ENCODE measurements around the gene PAOX. TPM values are rescaled to one million over a fixed set of nuclear protein-coding genes. Genes with fewer than 3 reads are reported as not detected.

The PAOX gene
- total and polyA plus RNA-seq, 2 donors (not counting 1 experiment from before 2014, with no cell fraction given), result 2.4 to 9.2 TPM

- H3K4me3 ChIP-seq (replicated peaks in 1 of 4; ENCODE audit: control extremely low read depth in 1 of 4, insufficient read depth in 1 of 4, low read depth in 3 of 4, low read length in 4 of 4), result no peak overlapping the region
- H3K36me3 ChIP-seq (ENCODE audit: control insufficient read depth, insufficient read depth, low read length), result no peaks in the 10 kb centered on the region
- H4K20me1 ChIP-seq (ENCODE audit: control insufficient read depth, extremely low read depth, insufficient read depth, low read length), result no peaks in the 10 kb centered on the region
- H3K4me1 ChIP-seq (ENCODE audit: control insufficient read depth, extremely low read depth, insufficient read depth, low read length), result no peaks in the 10 kb centered on the region
- no peak overlapping the region for H2AFZ ChIP-seq (ENCODE audit: low read length)
- no peaks in the 10 kb centered on the region for H3K9me3 ChIP-seq (ENCODE audit: control insufficient read depth, insufficient read depth, low read depth, low read length)
- TF ChIP-seq CTCF (conservative IDR thresholded peaks at IDR 0.05 in 1 of 2, IDR thresholded peaks at IDR 0.05 in 1 of 2; ENCODE audit: low read depth in 1 of 2, low read length in 2 of 2) (no peak), EZH2 (IDR thresholded peaks at IDR 0.05; ENCODE audit: low read length, missing control alignments) (no peak)
- no peaks in the 10 kb centered on the region for H3K27me3 ChIP-seq (ENCODE audit: control insufficient read depth, insufficient read depth, low read length)
- H3K9ac ChIP-seq (ENCODE audit: insufficient read depth, low read length), result no peak overlapping the region
- no peaks in the 10 kb centered on the region for H3K79me2 ChIP-seq (ENCODE audit: control insufficient read depth, insufficient read depth, low read length)
- H3K27ac ChIP-seq (ENCODE audit: insufficient read depth, low read length), result no peak overlapping the region
- no peak for DNase-seq (ENCODE audit: low read depth in 2 of 2)
- H3K4me2 ChIP-seq (ENCODE audit: extremely low read depth, insufficient read depth, low read length), result no peak overlapping the region
Observed at GRCh38 chr10:133349577-133350011, 29.5 kb upstream of the PAOX start.

- H3K4me1 ChIP-seq (ENCODE audit: control insufficient read depth, extremely low read depth, insufficient read depth, low read length), result no peaks in the 10 kb centered on the region
Observed at GRCh38 chr10:133350283-133350949, 28.6 kb upstream of the PAOX start.

GRCh38 chr10:133350950-133351329 lies 28.1 kb upstream of the PAOX start:
- no peaks in the 10 kb centered on the region for H3K36me3 ChIP-seq (ENCODE audit: control insufficient read depth, insufficient read depth, low read length)

More at GRCh38 chr10:133350283-133350949, 28.6 kb upstream of the PAOX start:
- no peak for TF ChIP-seq CTCF (conservative IDR thresholded peaks at IDR 0.05 in 1 of 2, IDR thresholded peaks at IDR 0.05 in 1 of 2; ENCODE audit: low read depth in 1 of 2, low read length in 2 of 2)
- no peak for TF ChIP-seq EZH2 (IDR thresholded peaks at IDR 0.05; ENCODE audit: low read length, missing control alignments)
- Histone ChIP-seq H3K4me3 (replicated peaks in 1 of 4; ENCODE audit: control extremely low read depth in 1 of 4, insufficient read depth in 1 of 4, low read depth in 3 of 4, low read length in 4 of 4) (no peak overlapping the region), H3K9ac (ENCODE audit: insufficient read depth, low read length) (no peak overlapping the region), H3K36me3 (ENCODE audit: control insufficient read depth, insufficient read depth, low read length) (no peaks in the 10 kb centered on the region), H3K79me2 (ENCODE audit: control insufficient read depth, insufficient read depth, low read length) (no peaks in the 10 kb centered on the region), H3K4me2 (ENCODE audit: extremely low read depth, insufficient read depth, low read length) (no peak overlapping the region), H2AFZ (ENCODE audit: low read length) (no peak overlapping the region), H3K27ac (ENCODE audit: insufficient read depth, low read length) (no peak overlapping the region), H3K9me3 (ENCODE audit: control insufficient read depth, insufficient read depth, low read depth, low read length) (no peaks in the 10 kb centered on the region), H3K27me3 (ENCODE audit: control insufficient read depth, insufficient read depth, low read length) (no peaks in the 10 kb centered on the region), H4K20me1 (ENCODE audit: control insufficient read depth, extremely low read depth, insufficient read depth, low read length) (no peaks in the 10 kb centered on the region)
- DNase-seq (ENCODE audit: low read depth in 2 of 2), result no peak

More at GRCh38 chr10:133350950-133351329, 28.1 kb upstream of the PAOX start:
- Histone ChIP-seq H2AFZ (ENCODE audit: low read length) (no peak overlapping the region), H3K27me3 (ENCODE audit: control insufficient read depth, insufficient read depth, low read length) (no peaks in the 10 kb centered on the region), H3K79me2 (ENCODE audit: control insufficient read depth, insufficient read depth, low read length) (no peaks in the 10 kb centered on the region), H3K27ac (ENCODE audit: insufficient read depth, low read length) (no peak overlapping the region), H3K9ac (ENCODE audit: insufficient read depth, low read length) (no peak overlapping the region), H3K9me3 (ENCODE audit: control insufficient read depth, insufficient read depth, low read depth, low read length) (no peaks in the 10 kb centered on the region), H3K4me1 (ENCODE audit: control insufficient read depth, extremely low read depth, insufficient read depth, low read length) (no peaks in the 10 kb centered on the region), H3K4me2 (ENCODE audit: extremely low read depth, insufficient read depth, low read length) (no peak overlapping the region), H4K20me1 (ENCODE audit: control insufficient read depth, extremely low read depth, insufficient read depth, low read length) (no peaks in the 10 kb centered on the region), H3K4me3 (replicated peaks in 1 of 4; ENCODE audit: control extremely low read depth in 1 of 4, insufficient read depth in 1 of 4, low read depth in 3 of 4, low read length in 4 of 4) (no peak overlapping the region)
- no peak for DNase-seq (ENCODE audit: low read depth in 2 of 2)
- TF ChIP-seq CTCF (conservative IDR thresholded peaks at IDR 0.05 in 1 of 2, IDR thresholded peaks at IDR 0.05 in 1 of 2; ENCODE audit: low read depth in 1 of 2, low read length in 2 of 2) (no peak), EZH2 (IDR thresholded peaks at IDR 0.05; ENCODE audit: low read length, missing control alignments) (no peak)
